GM21367 (cell line): ENCODE results near the gene OPALIN.
A peak's percentile ranks its signal among the peaks of the same experiment; 100 is the strongest.

Experiments used
- ATAC-seq: cut with Tn5 transposase; IDR thresholded peaks from one replicate; pipeline ENCODE4 v1.9.1; 2021; ENCODE audit not compliant: unreplicated experiment

Gene OPALIN, protein sequence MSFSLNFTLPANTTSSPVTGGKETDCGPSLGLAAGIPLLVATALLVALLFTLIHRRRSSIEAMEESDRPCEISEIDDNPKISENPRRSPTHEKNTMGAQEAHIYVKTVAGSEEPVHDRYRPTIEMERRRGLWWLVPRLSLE

GRCh38 chr10:96358851-96359540 lies at the start of gene OPALIN:
Gene OPALIN (minus strand): TSS chr10:96359002. CDS start chr10:96358896, 106 bp downstream.
- ATAC-seq, result no peak

DNA sequence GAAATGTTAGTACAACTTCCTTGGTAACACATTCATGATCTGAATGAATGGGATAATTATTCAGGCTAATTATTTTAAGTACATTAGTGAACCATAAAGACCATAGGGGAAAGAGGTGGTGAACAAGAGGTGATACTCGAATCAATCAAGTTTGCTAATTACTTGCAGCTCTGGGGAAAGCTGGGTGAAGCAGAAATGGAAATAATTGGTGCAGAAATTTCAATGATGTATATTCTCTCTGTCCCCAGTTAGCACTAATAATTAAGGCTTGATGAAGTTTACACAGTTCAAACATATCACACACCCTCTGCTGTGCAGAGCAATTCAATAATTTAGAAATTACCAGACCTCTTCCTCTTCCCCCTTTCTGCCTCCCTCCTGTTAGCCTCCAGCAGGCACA lies 49.4 kb upstream of the OPALIN start:
- no peak for ATAC-seq

DNA sequence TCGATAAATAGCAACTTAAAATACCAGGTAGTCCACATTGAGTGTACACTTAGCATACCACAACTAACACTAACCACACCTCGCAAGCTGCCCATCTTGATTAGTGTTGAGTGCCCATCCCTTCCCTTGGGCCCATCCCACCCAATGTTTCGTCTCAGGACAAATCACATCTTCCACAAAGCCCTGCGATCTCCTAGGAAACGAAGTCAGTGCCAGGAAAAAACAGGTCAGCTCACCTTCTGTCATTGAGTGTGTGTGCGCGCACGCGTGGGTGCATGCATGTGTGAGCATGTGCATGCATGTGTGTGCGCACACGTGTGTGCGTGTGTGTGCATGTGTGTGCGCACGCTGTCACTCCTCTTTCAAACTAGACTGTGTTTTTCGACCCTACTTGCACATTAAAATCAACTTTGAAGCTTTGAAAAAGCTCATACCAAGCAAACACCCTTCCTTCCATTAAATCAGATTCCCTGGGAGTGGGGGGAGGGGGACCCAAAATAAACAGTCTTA lies 48.8 kb upstream of the OPALIN start:
- ATAC-seq, result no peak

- ATAC-seq, result no peak
These were observed 47.3 kb upstream of the OPALIN start for GRCh38 chr10:96406091-96406490.

- no peak for ATAC-seq
These were observed 43.9 kb upstream of the OPALIN start for GRCh38 chr10:96402417-96403305.

- ATAC-seq, result no peak
These were observed 42.2 kb upstream of the OPALIN start for GRCh38 chr10:96401036-96401435.

GRCh38 chr10:96400465-96400864 lies 41.7 kb upstream of the OPALIN start:
- ATAC-seq, result no peak

DNA sequence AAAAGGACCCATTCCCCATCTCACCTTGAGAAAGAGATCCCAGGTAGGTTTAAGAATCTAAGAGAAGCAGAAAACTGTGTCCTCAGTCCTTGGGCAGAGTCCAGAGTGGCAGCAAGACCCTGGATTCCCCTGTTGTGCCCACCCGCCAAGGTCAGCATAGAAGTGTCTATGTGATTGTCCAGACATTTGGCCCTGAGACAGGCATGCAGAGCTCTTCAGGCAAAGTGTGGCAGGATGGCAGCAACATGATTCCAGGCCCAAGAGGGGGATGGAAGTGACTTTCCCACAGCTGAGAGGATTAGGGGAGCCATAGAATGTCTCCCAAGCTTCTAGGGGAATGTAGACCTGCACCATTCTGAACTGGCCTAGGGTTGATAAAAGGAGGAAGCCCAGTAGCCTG lies 39.1 kb upstream of the OPALIN start:
- ATAC-seq, result no peak

- peak; percentile 51 for ATAC-seq
These were observed 37.4 kb upstream of the OPALIN start for GRCh38 chr10:96395931-96396877.

GRCh38 chr10:96390460-96390864 lies 31.7 kb upstream of the OPALIN start:
- no peak for ATAC-seq

DNA sequence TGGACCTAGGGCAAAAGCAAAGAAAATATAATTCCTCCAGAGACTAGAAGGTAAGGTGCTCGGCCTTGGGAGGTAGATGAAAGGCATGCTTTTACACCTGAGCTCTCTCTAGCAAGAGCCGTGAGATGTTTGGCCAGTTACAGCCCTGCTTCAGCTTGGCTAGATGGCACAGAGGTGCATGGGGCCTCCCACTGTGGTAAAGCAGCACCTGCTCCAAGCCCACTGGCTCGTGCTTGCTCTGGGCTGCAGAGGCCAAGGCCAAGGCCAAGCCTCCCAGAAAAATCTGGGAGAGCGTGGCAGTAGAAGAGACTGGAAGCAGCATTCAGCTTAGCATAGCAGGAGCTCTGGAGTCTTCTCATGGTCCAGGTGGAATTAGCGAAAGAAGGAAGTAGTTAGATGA lies 31.0 kb upstream of the OPALIN start:
- no peak for ATAC-seq

- no peak for ATAC-seq
These were observed 28.8 kb upstream of the OPALIN start for GRCh38 chr10:96387601-96388000.

DNA sequence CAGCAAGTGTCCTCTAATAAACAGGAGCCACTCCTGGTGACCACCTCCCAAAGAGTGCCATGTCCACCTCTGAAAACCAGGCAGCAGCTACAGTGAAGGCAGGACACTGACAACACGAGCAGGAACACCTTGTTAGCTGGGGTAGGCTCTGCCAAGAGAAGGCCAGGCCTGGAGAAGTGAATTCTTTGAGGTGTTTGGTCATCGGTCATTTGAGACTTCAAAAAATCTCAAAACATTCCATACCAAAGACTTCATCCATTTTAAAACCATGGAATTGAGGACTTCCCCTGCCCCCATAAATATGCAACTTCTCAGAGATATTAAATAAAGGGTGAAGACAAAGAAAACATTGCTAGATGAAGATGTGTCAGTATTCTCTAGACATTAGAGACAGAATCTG lies 28.4 kb upstream of the OPALIN start:
- no peak for ATAC-seq

- ATAC-seq, result no peak
These were observed 25.7 kb upstream of the OPALIN start for GRCh38 chr10:96384506-96384905.

DNA sequence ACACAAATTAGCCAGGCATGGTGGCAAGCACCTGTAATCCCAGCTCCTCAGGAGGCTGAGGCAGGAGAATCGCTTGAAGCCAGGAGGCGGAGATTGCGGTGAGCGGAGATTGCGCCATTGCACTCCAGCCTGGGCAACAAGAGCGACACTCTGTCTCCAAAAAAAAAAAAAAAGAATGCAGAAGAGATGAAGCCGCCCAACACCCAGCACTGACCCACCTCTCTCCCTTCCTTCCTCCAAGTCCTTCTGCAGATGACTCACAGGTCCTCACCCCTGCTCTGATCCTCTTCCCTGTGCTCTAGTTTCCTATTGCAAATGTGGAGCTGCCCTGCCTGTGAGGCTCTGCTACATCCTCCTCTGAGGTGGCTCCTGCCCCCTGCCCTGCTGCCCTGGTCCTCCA lies 22.0 kb upstream of the OPALIN start:
- ATAC-seq, result no peak

DNA sequence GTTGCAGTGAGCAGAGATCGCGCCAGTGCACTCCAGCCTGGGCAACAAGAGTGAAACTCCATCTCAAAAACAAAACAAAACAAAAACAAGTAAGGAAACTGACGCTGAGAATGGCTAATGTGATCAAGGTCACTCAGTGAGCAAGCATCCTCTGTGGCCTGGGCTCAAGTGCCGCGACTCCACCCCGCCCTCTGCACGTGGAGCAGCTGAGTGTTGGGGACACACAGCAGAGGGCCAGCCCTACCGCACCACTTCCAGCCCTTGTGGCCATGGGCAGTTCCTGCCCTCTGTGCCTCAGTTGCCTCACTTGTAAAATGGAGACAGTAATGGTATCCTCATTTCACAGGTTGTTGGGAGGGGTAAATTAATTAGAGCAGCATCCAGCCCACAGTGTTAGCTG lies 21.0 kb upstream of the OPALIN start:
- ATAC-seq, result no peak

DNA sequence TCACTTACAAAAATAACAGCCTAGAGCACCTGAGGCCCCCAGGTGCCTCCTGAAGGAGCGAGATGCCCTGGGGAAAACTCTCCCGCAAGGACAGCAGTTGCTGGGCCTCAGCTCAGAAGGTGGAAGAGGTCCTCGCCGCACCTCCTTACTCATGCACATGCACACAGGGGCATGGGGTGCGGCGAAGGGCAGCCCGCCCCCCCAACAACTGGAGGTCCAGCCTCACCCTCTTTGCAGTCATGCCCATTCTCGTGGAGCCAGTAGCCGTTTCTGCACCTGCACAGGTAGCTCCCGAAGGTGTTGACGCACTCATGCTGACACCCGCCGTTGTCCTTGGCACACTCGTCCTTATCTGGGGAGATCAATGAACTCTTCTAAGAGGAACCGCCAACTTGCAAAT lies 19.9 kb upstream of the OPALIN start:
- ATAC-seq, result no peak

- ATAC-seq, result no peak
These were observed 19.1 kb upstream of the OPALIN start for GRCh38 chr10:96377816-96378294.

DNA sequence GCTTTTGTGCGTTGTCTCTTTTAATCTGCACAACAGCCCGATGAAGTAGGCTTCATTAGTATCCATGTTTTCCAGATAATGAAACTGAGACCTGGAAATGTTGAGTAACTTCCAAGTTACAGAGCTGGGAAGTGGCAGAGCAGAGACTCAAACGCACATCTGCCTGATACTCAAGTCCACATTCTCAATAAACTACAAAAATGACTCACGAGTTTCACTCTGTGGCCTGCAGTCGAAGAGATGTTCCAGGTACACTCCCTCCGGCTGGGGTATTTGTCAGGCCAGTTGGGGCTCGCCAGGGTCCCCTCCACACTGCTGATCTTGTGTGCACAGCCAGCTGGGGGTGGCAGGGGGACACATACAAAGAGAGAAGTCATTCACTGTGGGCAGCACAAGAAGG lies 17.7 kb upstream of the OPALIN start:
- no peak for ATAC-seq

DNA sequence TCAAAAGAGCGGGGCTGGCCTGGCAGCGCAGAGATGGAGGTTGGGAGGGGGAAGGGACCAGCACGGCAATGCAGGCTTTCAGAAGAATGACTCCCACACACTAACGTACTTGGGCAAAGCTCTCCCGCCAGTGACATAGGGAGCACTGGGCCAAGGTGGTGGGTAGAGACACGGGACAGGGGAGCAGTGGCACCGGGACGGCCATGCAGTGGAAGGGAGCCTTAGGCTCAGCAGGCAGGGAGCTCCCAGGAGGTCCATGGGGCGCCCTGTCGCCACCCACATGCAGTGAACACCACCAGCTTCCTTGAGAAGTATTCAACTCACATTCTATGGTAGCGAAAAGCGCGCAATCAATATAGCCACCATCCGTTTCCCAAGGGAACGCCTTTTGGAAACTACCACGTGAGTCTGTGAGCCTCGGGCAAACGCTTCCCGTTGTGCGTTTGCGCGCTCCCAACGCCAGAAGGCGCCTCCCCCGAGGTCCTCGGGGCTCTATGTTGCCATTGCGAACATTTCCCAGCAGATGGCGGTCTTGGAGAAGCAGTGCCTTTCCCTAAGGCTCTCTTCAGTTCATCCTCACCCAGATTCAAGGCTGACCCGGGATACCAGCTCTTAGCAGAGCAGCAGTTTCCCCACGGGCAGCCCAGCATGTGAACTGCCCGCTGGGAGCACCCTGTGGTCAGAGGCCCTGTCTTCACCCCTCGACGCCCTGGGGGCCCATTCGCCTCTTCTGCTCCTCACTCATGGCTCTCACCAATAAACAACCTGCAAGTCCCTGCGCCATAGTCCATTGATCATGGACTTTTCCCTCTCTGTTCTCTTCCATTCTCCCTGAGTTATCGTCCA lies 16.4 kb upstream of the OPALIN start:
- ATAC-seq, result peak; percentile 69
